LNCaP clone FGC (cell line): ENCODE results near the gene UNC5C.
A peak's percentile ranks its signal among the peaks of the same experiment; 100 is the strongest.
"Not testable (repeated sequence)": the region's sequence is repeated elsewhere in the genome, so short reads cannot be mapped to it uniquely, and the experiment has no call there.

Experiments
- DNase-seq: peaks from one replicate; pipeline ENCODE4 v3.0.0-alpha.2; 2011; ENCODE audit warnings: low read depth
- H3K4me3 ChIP-seq: 2 replicates; pipeline ENCODE4 v1.5.1; 2011; ENCODE audit warnings: mild to moderate bottlenecking, low read depth, low read length, control low read depth
- TF ChIP-seq, protein P1 (sequence below): IDR thresholded peaks from 2 replicates; pipeline ENCODE4 v1.5.1; 2012; ENCODE audit warnings: mild to moderate bottlenecking; ENCODE audit not compliant: control insufficient read depth, insufficient read depth; ENCODE audit errors: extremely low read depth

Gene UNC5C

GRCh38 chr4:95155759-95156451 lies 392.9 kb downstream of the UNC5C start:
- peak; percentile 19 for DNase-seq
- H3K4me3 ChIP-seq = no peak overlapping the region
- TF ChIP-seq, protein P1, sequence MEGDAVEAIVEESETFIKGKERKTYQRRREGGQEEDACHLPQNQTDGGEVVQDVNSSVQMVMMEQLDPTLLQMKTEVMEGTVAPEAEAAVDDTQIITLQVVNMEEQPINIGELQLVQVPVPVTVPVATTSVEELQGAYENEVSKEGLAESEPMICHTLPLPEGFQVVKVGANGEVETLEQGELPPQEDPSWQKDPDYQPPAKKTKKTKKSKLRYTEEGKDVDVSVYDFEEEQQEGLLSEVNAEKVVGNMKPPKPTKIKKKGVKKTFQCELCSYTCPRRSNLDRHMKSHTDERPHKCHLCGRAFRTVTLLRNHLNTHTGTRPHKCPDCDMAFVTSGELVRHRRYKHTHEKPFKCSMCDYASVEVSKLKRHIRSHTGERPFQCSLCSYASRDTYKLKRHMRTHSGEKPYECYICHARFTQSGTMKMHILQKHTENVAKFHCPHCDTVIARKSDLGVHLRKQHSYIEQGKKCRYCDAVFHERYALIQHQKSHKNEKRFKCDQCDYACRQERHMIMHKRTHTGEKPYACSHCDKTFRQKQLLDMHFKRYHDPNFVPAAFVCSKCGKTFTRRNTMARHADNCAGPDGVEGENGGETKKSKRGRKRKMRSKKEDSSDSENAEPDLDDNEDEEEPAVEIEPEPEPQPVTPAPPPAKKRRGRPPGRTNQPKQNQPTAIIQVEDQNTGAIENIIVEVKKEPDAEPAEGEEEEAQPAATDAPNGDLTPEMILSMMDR = peak; percentile 50

DNA sequence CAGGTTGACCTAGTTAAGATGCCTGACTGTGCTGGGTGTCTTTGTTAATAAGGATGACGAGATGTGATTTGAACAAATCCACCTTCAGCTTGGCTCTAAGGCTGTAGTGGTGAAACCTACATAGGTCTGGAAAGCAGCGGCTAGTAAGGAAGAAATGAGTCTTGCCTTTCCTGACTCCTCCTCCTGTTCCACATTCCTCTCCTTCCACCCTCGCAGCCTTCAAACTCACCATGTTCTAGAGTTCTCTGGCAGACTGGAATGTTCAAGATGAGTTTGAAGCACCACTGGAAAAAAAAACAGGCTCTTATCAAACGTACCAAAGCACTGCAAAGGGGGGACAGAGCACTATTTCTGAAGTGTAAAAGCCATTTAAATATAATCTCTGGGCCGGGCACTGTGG lies 395.6 kb downstream of the UNC5C start:
- DNase-seq = no peak
- TF ChIP-seq, protein P1 = no peak
- no peak overlapping the region for H3K4me3 ChIP-seq

DNA sequence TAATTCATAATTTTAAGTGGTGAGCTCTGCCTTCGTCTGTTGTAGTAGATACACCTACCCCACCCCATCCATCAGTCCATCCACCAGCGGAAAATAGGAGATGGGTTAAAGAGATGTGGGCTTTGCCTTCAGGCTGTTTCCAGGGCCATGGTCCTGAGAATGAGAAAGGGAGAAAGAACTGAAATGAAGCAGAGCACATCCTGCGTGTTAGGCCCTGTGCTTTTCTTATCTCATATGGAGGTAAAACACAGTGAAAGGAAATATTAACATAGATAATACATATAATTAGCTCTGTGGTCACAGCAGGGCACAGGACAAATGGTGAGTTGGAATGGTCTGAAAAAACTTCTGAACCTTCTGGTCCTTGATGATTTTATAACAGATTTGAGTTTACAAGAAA lies 397.5 kb downstream of the UNC5C start:
- TF ChIP-seq, protein P1 = no peak
- H3K4me3 ChIP-seq = no peak overlapping the region
- no peak for DNase-seq

DNA sequence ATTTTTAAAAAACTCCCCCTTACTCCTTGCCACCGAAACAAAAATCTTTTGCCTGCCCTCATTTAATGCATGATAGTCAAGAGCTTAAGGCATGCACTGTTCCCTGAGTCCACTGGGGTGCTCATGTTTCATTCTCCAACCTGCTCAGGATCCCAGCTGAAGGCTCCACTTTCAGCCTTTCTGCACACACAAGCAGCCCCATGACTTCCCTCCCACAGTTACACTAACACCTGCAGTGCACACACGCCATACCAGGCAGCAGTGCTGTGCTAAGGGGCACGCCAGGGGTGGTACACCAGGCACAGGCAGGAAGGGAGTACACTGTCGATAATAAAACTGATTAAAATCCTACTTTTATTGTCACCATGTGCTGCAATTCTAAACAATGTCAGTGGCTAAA lies 405.8 kb downstream of the UNC5C start:
- TF ChIP-seq, protein P1 = no peak
- H3K4me3 ChIP-seq = no peak overlapping the region
- no peak for DNase-seq

- TF ChIP-seq, protein P1 = no peak
- no peak for DNase-seq
Measured at GRCh38 chr4:95141361-95141760, 407.4 kb downstream of the UNC5C start.

GRCh38 chr4:95139424-95139823 lies 409.3 kb downstream of the UNC5C start:
- not testable (repeated sequence) for DNase-seq, H3K4me3 ChIP-seq

More at GRCh38 chr4:95141361-95141760, 407.4 kb downstream of the UNC5C start:
- no peak overlapping the region for H3K4me3 ChIP-seq

DNA sequence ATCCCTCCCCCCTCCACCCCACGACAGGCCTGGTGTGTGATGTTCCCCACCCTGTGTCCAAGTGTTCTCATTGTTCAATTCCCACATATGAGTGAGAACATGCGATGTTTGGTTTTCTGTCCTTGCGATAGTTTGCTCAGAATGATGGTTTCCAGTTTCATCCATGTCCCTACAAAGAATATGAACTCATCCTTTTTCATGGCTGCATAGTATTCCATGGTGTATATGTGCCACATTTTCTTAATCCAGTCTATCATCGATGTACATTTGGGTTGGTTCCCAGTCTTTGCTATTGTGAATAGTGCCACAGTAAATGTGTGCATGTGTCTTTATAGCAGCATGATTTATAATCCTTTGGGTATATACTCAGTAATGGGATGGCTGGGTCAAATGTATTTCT lies 414.8 kb downstream of the UNC5C start:
- H3K4me3 ChIP-seq, DNase-seq: not testable (repeated sequence)

GRCh38 chr4:95129821-95130311 lies 418.9 kb downstream of the UNC5C start:
- no peak overlapping the region for H3K4me3 ChIP-seq
- TF ChIP-seq, protein P1 = no peak
- no peak for DNase-seq
